ENCODE results near the gene ACY1. TPM values are rescaled to one million over a fixed set of nuclear protein-coding genes. Genes with fewer than 3 reads are reported as not detected.
"Not testable (repeated sequence)": the region's sequence is repeated elsewhere in the genome, so short reads cannot be mapped to it uniquely, and the experiment has no call there.

The ACY1 gene
- total RNA-seq, 1 experiment from 2014 or later: 50.3 TPM

GRCh38 chr3:52031896-52032295, 48.6 kb downstream of the ACY1 start:
- BruUV-seq (replicated peaks): no TSS peak
- DNase-seq (ENCODE audit: low read depth, low spot score) (no peak), ATAC-seq (no peak)
- Histone ChIP-seq H3K4me3 (ENCODE audit: low read depth in 2 of 2, low read length in 2 of 2) (no peak overlapping the region), H3K27ac (ENCODE audit: low read length) (no peak overlapping the region), H3K4me1 (ENCODE audit: control insufficient read depth, insufficient read depth, low read length) (no peaks in the 10 kb centered on the region), H3K9me3 (ENCODE audit: control insufficient read depth, insufficient read depth, low read depth, low read length) (no peaks in the 10 kb centered on the region), H3K27me3 (ENCODE audit: control insufficient read depth, insufficient read depth, low read length) (no peaks in the 10 kb centered on the region), H3K36me3 (ENCODE audit: control insufficient read depth, insufficient read depth, low read length) (no peaks in the 10 kb centered on the region)
- intact Hi-C loops (cut with micrococcal nuclease; ENCODE audit: unreplicated experiment): no loop called here
- ChIA-PET POLR2A (no interaction called here), CTCF (no interaction called here)
- TF ChIP-seq SIN3A (IDR thresholded peaks at IDR 0.05; ENCODE audit: borderline replicate concordance, insufficient read depth, low read depth, low read length) (no peak), CTCF (IDR thresholded peaks at IDR 0.05) (no peak), POLR2AphosphoS5 (IDR thresholded peaks at IDR 0.05; ENCODE audit: low read depth, low read length) (no peak), TCF7L2 (IDR thresholded peaks at IDR 0.05; ENCODE audit: low read depth, low read length) (no peak)
- TF ChIP-seq, protein P1, sequence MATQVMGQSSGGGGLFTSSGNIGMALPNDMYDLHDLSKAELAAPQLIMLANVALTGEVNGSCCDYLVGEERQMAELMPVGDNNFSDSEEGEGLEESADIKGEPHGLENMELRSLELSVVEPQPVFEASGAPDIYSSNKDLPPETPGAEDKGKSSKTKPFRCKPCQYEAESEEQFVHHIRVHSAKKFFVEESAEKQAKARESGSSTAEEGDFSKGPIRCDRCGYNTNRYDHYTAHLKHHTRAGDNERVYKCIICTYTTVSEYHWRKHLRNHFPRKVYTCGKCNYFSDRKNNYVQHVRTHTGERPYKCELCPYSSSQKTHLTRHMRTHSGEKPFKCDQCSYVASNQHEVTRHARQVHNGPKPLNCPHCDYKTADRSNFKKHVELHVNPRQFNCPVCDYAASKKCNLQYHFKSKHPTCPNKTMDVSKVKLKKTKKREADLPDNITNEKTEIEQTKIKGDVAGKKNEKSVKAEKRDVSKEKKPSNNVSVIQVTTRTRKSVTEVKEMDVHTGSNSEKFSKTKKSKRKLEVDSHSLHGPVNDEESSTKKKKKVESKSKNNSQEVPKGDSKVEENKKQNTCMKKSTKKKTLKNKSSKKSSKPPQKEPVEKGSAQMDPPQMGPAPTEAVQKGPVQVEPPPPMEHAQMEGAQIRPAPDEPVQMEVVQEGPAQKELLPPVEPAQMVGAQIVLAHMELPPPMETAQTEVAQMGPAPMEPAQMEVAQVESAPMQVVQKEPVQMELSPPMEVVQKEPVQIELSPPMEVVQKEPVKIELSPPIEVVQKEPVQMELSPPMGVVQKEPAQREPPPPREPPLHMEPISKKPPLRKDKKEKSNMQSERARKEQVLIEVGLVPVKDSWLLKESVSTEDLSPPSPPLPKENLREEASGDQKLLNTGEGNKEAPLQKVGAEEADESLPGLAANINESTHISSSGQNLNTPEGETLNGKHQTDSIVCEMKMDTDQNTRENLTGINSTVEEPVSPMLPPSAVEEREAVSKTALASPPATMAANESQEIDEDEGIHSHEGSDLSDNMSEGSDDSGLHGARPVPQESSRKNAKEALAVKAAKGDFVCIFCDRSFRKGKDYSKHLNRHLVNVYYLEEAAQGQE (IDR thresholded peaks at IDR 0.05; ENCODE audit: insufficient read depth in 1 of 2, low read depth in 2 of 2, low read length in 1 of 2): no peak
- in situ Hi-C loops (cut with HindIII; ENCODE audit: low pct_unique_long_range_greater_than_20kb, low sequenced_read_pairs): no loop called here

DNA sequence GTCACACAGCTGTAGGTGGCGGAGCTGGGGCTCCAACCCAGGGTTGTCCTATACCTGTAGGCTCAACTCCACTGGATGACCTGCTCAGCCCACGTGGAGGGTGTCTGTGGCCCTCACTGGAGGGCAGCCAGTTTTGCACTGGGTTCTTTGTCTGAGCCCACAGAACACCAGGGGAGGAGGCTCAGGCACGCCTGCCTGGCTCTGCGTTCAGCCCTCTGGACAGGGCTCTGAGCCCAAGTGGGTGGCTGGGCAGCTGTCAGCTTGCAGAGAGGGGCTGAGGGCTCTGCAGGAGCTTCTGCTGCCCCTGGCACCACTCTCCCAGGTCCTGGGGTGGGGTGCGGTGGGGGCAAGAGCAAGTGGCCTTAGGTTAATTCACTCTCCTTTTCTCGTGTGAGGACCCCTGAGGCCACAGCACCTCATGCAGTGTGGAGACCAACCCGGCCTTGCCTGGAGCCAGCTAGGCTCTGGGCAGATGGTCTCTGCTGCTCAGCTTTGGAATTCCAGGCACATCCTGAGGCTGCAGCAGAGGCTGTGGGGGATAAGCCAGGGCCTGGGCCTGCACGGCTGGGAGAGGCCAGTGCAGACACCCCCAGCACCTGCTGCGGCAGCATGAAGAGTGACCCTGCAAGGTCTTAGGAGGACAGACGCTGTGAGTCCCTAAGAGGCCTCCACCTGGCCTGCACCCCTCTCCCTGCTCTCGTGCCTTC, 49.5 kb downstream of the ACY1 start:
- no peak overlapping the region for H3K4me3 ChIP-seq (ENCODE audit: low read depth in 2 of 2, low read length in 2 of 2)
- no peak for TF ChIP-seq POLR2AphosphoS5 (IDR thresholded peaks at IDR 0.05; ENCODE audit: low read depth, low read length)
- no peak for TF ChIP-seq CTCF (IDR thresholded peaks at IDR 0.05)
- TF ChIP-seq, protein P1 (IDR thresholded peaks at IDR 0.05; ENCODE audit: insufficient read depth in 1 of 2, low read depth in 2 of 2, low read length in 1 of 2): no peak
- TF ChIP-seq SIN3A (IDR thresholded peaks at IDR 0.05; ENCODE audit: borderline replicate concordance, insufficient read depth, low read depth, low read length): no peak
- TF ChIP-seq TCF7L2 (IDR thresholded peaks at IDR 0.05; ENCODE audit: low read depth, low read length): no peak
- H3K36me3 ChIP-seq (ENCODE audit: control insufficient read depth, insufficient read depth, low read length): no peaks in the 10 kb centered on the region
- no peaks in the 10 kb centered on the region for H3K27me3 ChIP-seq (ENCODE audit: control insufficient read depth, insufficient read depth, low read length)
- no peak for DNase-seq (ENCODE audit: low read depth, low spot score)
- no peaks in the 10 kb centered on the region for H3K4me1 ChIP-seq (ENCODE audit: control insufficient read depth, insufficient read depth, low read length)
- in situ Hi-C loops (cut with HindIII; ENCODE audit: low pct_unique_long_range_greater_than_20kb, low sequenced_read_pairs): no loop called here
- intact Hi-C loops (cut with micrococcal nuclease; ENCODE audit: unreplicated experiment): no loop called here
- ChIA-PET POLR2A (no interaction called here), CTCF (interaction anchor here (0.5 kb wide), 1 partner anchor 12 kb away, joined by 3 read pairs; no protein-coding TSS in a partner anchor)
- no peak for ATAC-seq
- H3K27ac ChIP-seq (ENCODE audit: low read length): no peak overlapping the region
- no TSS peak for BruUV-seq (replicated peaks)
- H3K9me3 ChIP-seq (ENCODE audit: control insufficient read depth, insufficient read depth, low read depth, low read length): no peaks in the 10 kb centered on the region

GRCh38 chr3:52033748-52034147, 50.4 kb downstream of the ACY1 start:
- H3K4me1 ChIP-seq (ENCODE audit: control insufficient read depth, insufficient read depth, low read length); H3K9me3 ChIP-seq (ENCODE audit: control insufficient read depth, insufficient read depth, low read depth, low read length); in situ Hi-C loops (cut with HindIII; ENCODE audit: low pct_unique_long_range_greater_than_20kb, low sequenced_read_pairs); CTCF ChIA-PET; H3K36me3 ChIP-seq (ENCODE audit: control insufficient read depth, insufficient read depth, low read length); H3K27me3 ChIP-seq (ENCODE audit: control insufficient read depth, insufficient read depth, low read length); H3K27ac ChIP-seq (ENCODE audit: low read length); BruUV-seq (replicated peaks); ATAC-seq; intact Hi-C loops (cut with micrococcal nuclease; ENCODE audit: unreplicated experiment); DNase-seq (ENCODE audit: low read depth, low spot score); H3K4me3 ChIP-seq (ENCODE audit: low read depth in 2 of 2, low read length in 2 of 2); POLR2A ChIA-PET: not testable (repeated sequence)

Measured in Panc1 (cell line).